Loucy (cell line): Measurements from ENCODE around the gene QPCT.

ENCODE experiments used
- H2AFZ ChIP-seq: fragments of 200-600 bp; sonication (generic); 2 replicates; pipeline ENCODE4 v1.6.0; 2016; ENCODE audit warnings: antibody characterized with exemption, mild to moderate bottlenecking, low read length, moderate library complexity
- H3F3A ChIP-seq: fragments of 200-600 bp; 2 replicates; pipeline ENCODE4 v1.6.0; 2016; ENCODE audit warnings: antibody characterized with exemption, low read depth, mild to moderate bottlenecking
- H3K27me3 ChIP-seq: fragments of 200-600 bp; sonication (generic); 2 replicates; pipeline ENCODE4 v1.6.1; 2014; ENCODE audit warnings: low read length, mild to moderate bottlenecking; ENCODE audit not compliant: insufficient read depth, poor library complexity, severe bottlenecking
- H3K36me3 ChIP-seq: fragments of 200-600 bp; sonication (generic); 2 replicates; pipeline ENCODE4 v1.6.1; 2016; ENCODE audit warnings: low read length; ENCODE audit not compliant: insufficient read depth
- H3K4me1 ChIP-seq: fragments of 200-600 bp; sonication (generic); 2 replicates; pipeline ENCODE4 v1.5.1; 2014; ENCODE audit warnings: low read length, mild to moderate bottlenecking; ENCODE audit not compliant: insufficient read depth, poor library complexity, severe bottlenecking
- H3K4me2 ChIP-seq: fragments of 200-600 bp; sonication (generic); 2 replicates; pipeline ENCODE4 v1.6.0; 2014; ENCODE audit warnings: antibody characterized with exemption, low read length, low read depth, mild to moderate bottlenecking; ENCODE audit not compliant: poor library complexity, severe bottlenecking
- H3K4me3 ChIP-seq: fragments of 200-600 bp; sonication (generic); 2 replicates; pipeline ENCODE4 v1.5.1; 2014; ENCODE audit warnings: low read length, mild to moderate bottlenecking, mixed read lengths; ENCODE audit not compliant: poor library complexity, severe bottlenecking
- H3K79me2 ChIP-seq: fragments of 200-600 bp; sonication (generic); 2 replicates; pipeline ENCODE4 v1.6.1; 2014; ENCODE audit warnings: low read length; ENCODE audit not compliant: insufficient read depth
- H3K9ac ChIP-seq: fragments of 200-600 bp; sonication (generic); 2 replicates; pipeline ENCODE4 v1.6.0; 2014; ENCODE audit warnings: mild to moderate bottlenecking, low read depth, low read length, moderate library complexity; ENCODE audit not compliant: poor library complexity, severe bottlenecking
- H3K9me2 ChIP-seq: fragments of 200-600 bp; sonication (generic); replicated peaks from 2 replicates; pipeline ENCODE4 v1.6.1; 2016; ENCODE audit warnings: low read depth, low read length, mixed read lengths
- H3K9me3 ChIP-seq: fragments of 200-600 bp; sonication (generic); 2 replicates; pipeline ENCODE4 v1.6.1; 2014; ENCODE audit warnings: mild to moderate bottlenecking, antibody characterized with exemption, low read length, low read depth; ENCODE audit not compliant: insufficient read depth
- H4K20me1 ChIP-seq: fragments of 200-600 bp; sonication (generic); 2 replicates; pipeline ENCODE4 v1.6.0; 2014; ENCODE audit warnings: antibody characterized with exemption, low read length, mild to moderate bottlenecking; ENCODE audit not compliant: insufficient read depth, poor library complexity, severe bottlenecking
- CTCF ChIP-seq: fragments of 200-600 bp; sonication (generic); conservative IDR thresholded peaks from 2 replicates; pipeline ENCODE4 v1.5.1; 2014; ENCODE audit warnings: mild to moderate bottlenecking, antibody characterized with exemption, low read length
- EZH2phosphoT487 ChIP-seq: fragments of 200-600 bp; IDR thresholded peaks from 2 replicates; pipeline ENCODE4 v1.6.1; 2018; ENCODE audit warnings: antibody characterized with exemption, mild to moderate bottlenecking, moderate library complexity, borderline replicate concordance

Gene QPCT

GRCh38 chr2:37330681-37331080 lies 13.7 kb upstream of the QPCT start:
- H3K9ac ChIP-seq = no peak overlapping the region
- H3K4me3 ChIP-seq = no peak overlapping the region
- no peaks in the 10 kb centered on the region; the same call in 1 of the 2 replicates for H3F3A ChIP-seq
- H3K4me2 ChIP-seq = no peak overlapping the region
- H3K79me2 ChIP-seq = no peaks in the 10 kb centered on the region
- H2AFZ ChIP-seq = no peak overlapping the region
- H4K20me1 ChIP-seq = no peaks in the 10 kb centered on the region
- TF ChIP-seq EZH2phosphoT487 (no peak), CTCF (no peak)
- H3K27me3 ChIP-seq = no peaks in the 10 kb centered on the region
- no peaks in the 10 kb centered on the region for H3K36me3 ChIP-seq
- H3K4me1 ChIP-seq = no peaks in the 10 kb centered on the region
- no peaks in the 10 kb centered on the region for H3K9me3 ChIP-seq
- no peaks in the 10 kb centered on the region for H3K9me2 ChIP-seq

GRCh38 chr2:37332560-37332959 lies 11.9 kb upstream of the QPCT start:
- no peaks in the 10 kb centered on the region for H3F3A ChIP-seq
- no peaks in the 10 kb centered on the region for H3K27me3 ChIP-seq
- H3K4me1 ChIP-seq = no peaks in the 10 kb centered on the region
- no peaks in the 10 kb centered on the region for H3K36me3 ChIP-seq
- TF ChIP-seq CTCF = no peak
- TF ChIP-seq EZH2phosphoT487 = no peak
- H3K9me3 ChIP-seq = no peaks in the 10 kb centered on the region
- H2AFZ ChIP-seq = no peak overlapping the region
- H3K9ac ChIP-seq = no peak overlapping the region
- no peak overlapping the region for H3K4me3 ChIP-seq
- H3K4me2 ChIP-seq = no peak overlapping the region
- no peaks in the 10 kb centered on the region for H3K79me2 ChIP-seq
- H3K9me2 ChIP-seq = no peaks in the 10 kb centered on the region
- no peaks in the 10 kb centered on the region for H4K20me1 ChIP-seq

- Histone ChIP-seq H3K9me2 (no peaks in the 10 kb centered on the region), H3K4me3 (no peak overlapping the region), H3K9ac (no peak overlapping the region), H3K4me1 (no peaks in the 10 kb centered on the region), H3K79me2 (no peaks in the 10 kb centered on the region), H2AFZ (no peak overlapping the region), H3K27me3 (no peaks in the 10 kb centered on the region), H4K20me1 (no peaks in the 10 kb centered on the region), H3K9me3 (no peaks in the 10 kb centered on the region), H3K4me2 (no peak overlapping the region), H3K36me3 (no peaks in the 10 kb centered on the region), H3F3A (no peaks in the 10 kb centered on the region)
- TF ChIP-seq CTCF (no peak), EZH2phosphoT487 (no peak)
Observed at GRCh38 chr2:37333256-37333655, 11.2 kb upstream of the QPCT start.
